ENCODE measurements around the gene SGMS1. TPM values are rescaled to one million over a fixed set of nuclear protein-coding genes. Genes with fewer than 3 reads are reported as not detected.

Gene SGMS1
- total and polyA plus RNA-seq, 2 donors (not counting 1 experiment from before 2014, with no cell fraction given): 39.9 to 82.1 TPM

GRCh38 chr10:50576245-50576815 is 47.4 kb downstream of the SGMS1 start:
- no peaks in the 10 kb centered on the region for H3K79me2 ChIP-seq (ENCODE audit: control insufficient read depth, insufficient read depth, low read length)
- peak in 1 of 2 donors; percentile 40 for DNase-seq (ENCODE audit: low read depth in 2 of 2)
- H3K27me3 ChIP-seq (ENCODE audit: control insufficient read depth, insufficient read depth, low read length): no peaks in the 10 kb centered on the region
- H3K27ac ChIP-seq (ENCODE audit: insufficient read depth, low read length): peak overlapping the region; percentile 6
- H2AFZ ChIP-seq (ENCODE audit: low read length): no peak overlapping the region
- H3K4me3 ChIP-seq (replicated peaks in 1 of 4; ENCODE audit: control extremely low read depth in 1 of 4, insufficient read depth in 1 of 4, low read depth in 3 of 4, low read length in 4 of 4): no peak overlapping the region
- H3K4me2 ChIP-seq (ENCODE audit: extremely low read depth, insufficient read depth, low read length): no peak overlapping the region
- no peak overlapping the region for H3K9ac ChIP-seq (ENCODE audit: insufficient read depth, low read length)
- no peaks in the 10 kb centered on the region for H4K20me1 ChIP-seq (ENCODE audit: control insufficient read depth, extremely low read depth, insufficient read depth, low read length)
- H3K9me3 ChIP-seq (ENCODE audit: control insufficient read depth, insufficient read depth, low read depth, low read length): no peaks in the 10 kb centered on the region
- peaks cover 9% of the 10 kb centered on the region for H3K4me1 ChIP-seq (ENCODE audit: control insufficient read depth, extremely low read depth, insufficient read depth, low read length)
- TF ChIP-seq, protein P1, sequence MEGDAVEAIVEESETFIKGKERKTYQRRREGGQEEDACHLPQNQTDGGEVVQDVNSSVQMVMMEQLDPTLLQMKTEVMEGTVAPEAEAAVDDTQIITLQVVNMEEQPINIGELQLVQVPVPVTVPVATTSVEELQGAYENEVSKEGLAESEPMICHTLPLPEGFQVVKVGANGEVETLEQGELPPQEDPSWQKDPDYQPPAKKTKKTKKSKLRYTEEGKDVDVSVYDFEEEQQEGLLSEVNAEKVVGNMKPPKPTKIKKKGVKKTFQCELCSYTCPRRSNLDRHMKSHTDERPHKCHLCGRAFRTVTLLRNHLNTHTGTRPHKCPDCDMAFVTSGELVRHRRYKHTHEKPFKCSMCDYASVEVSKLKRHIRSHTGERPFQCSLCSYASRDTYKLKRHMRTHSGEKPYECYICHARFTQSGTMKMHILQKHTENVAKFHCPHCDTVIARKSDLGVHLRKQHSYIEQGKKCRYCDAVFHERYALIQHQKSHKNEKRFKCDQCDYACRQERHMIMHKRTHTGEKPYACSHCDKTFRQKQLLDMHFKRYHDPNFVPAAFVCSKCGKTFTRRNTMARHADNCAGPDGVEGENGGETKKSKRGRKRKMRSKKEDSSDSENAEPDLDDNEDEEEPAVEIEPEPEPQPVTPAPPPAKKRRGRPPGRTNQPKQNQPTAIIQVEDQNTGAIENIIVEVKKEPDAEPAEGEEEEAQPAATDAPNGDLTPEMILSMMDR (conservative IDR thresholded peaks at IDR 0.05 in 1 of 2, IDR thresholded peaks at IDR 0.05 in 1 of 2; ENCODE audit: low read depth in 1 of 2, low read length in 2 of 2): no peak
- no peak for TF ChIP-seq EZH2 (IDR thresholded peaks at IDR 0.05; ENCODE audit: low read length, missing control alignments)
- no peaks in the 10 kb centered on the region for H3K36me3 ChIP-seq (ENCODE audit: control insufficient read depth, insufficient read depth, low read length)

DNA sequence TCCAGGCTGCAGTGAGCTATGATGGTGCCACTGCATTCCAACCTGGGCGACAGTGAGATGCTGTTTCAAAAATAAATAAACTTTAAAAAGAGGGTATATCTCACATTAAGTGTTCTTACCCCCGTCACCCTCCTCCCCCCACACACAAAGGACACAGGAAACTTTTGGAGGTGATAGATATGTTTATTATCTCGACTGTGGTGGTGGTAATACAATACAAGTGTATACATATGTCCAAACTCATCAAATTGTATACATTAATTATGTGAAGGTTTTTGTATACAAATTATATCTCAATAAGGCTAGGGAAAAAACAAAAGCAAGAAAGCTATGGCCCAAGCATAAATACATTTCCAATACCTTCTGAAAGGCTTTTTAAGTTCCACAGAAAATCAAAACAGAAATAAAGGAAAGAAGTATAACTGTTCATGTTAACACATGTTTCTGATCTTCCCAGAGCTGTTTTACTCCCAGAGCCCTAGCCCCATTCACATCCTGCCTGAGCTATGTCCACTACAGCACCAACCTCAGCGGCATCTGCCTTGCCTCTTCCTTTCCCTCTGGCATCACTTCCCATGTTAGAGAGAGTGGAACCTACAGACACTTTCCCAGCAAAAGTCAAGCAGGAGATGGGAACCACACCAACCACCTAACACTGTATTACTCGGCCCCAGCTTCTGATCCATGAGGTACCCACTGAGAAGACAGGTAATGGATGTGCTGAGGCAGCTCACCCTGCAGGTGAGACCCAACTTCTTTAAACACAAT is 48.1 kb downstream of the SGMS1 start:
- Histone ChIP-seq H3K27ac (ENCODE audit: insufficient read depth, low read length) (peak overlapping the region; percentile 6), H3K79me2 (ENCODE audit: control insufficient read depth, insufficient read depth, low read length) (no peaks in the 10 kb centered on the region), H4K20me1 (ENCODE audit: control insufficient read depth, extremely low read depth, insufficient read depth, low read length) (no peaks in the 10 kb centered on the region), H3K9ac (ENCODE audit: insufficient read depth, low read length) (no peak overlapping the region), H3K27me3 (ENCODE audit: control insufficient read depth, insufficient read depth, low read length) (no peaks in the 10 kb centered on the region), H3K36me3 (ENCODE audit: control insufficient read depth, insufficient read depth, low read length) (no peaks in the 10 kb centered on the region), H3K4me3 (replicated peaks in 1 of 4; ENCODE audit: control extremely low read depth in 1 of 4, insufficient read depth in 1 of 4, low read depth in 3 of 4, low read length in 4 of 4) (no peak overlapping the region), H3K9me3 (ENCODE audit: control insufficient read depth, insufficient read depth, low read depth, low read length) (no peaks in the 10 kb centered on the region), H2AFZ (ENCODE audit: low read length) (no peak overlapping the region), H3K4me1 (ENCODE audit: control insufficient read depth, extremely low read depth, insufficient read depth, low read length) (peaks cover 9% of the 10 kb centered on the region), H3K4me2 (ENCODE audit: extremely low read depth, insufficient read depth, low read length) (no peak overlapping the region)
- no peak for DNase-seq (ENCODE audit: low read depth in 2 of 2)
- TF ChIP-seq, protein P1 (conservative IDR thresholded peaks at IDR 0.05 in 1 of 2, IDR thresholded peaks at IDR 0.05 in 1 of 2; ENCODE audit: low read depth in 1 of 2, low read length in 2 of 2): no peak

GRCh38 chr10:50574931-50575330 is 48.8 kb downstream of the SGMS1 start:
- H3K9me3 ChIP-seq (ENCODE audit: control insufficient read depth, insufficient read depth, low read depth, low read length): no peaks in the 10 kb centered on the region
- H3K27me3 ChIP-seq (ENCODE audit: control insufficient read depth, insufficient read depth, low read length): no peaks in the 10 kb centered on the region
- no peak overlapping the region for H3K9ac ChIP-seq (ENCODE audit: insufficient read depth, low read length)
- H4K20me1 ChIP-seq (ENCODE audit: control insufficient read depth, extremely low read depth, insufficient read depth, low read length): no peaks in the 10 kb centered on the region
- no peak overlapping the region for H3K4me2 ChIP-seq (ENCODE audit: extremely low read depth, insufficient read depth, low read length)
- peaks cover 9% of the 10 kb centered on the region for H3K4me1 ChIP-seq (ENCODE audit: control insufficient read depth, extremely low read depth, insufficient read depth, low read length)
- TF ChIP-seq EZH2 (IDR thresholded peaks at IDR 0.05; ENCODE audit: low read length, missing control alignments): no peak
- TF ChIP-seq, protein P1 (conservative IDR thresholded peaks at IDR 0.05 in 1 of 2, IDR thresholded peaks at IDR 0.05 in 1 of 2; ENCODE audit: low read depth in 1 of 2, low read length in 2 of 2): no peak
- no peak overlapping the region for H2AFZ ChIP-seq (ENCODE audit: low read length)
- H3K27ac ChIP-seq (ENCODE audit: insufficient read depth, low read length): no peak overlapping the region
- DNase-seq (ENCODE audit: low read depth in 2 of 2): no peak
- no peaks in the 10 kb centered on the region for H3K36me3 ChIP-seq (ENCODE audit: control insufficient read depth, insufficient read depth, low read length)
- no peaks in the 10 kb centered on the region for H3K79me2 ChIP-seq (ENCODE audit: control insufficient read depth, insufficient read depth, low read length)
- no peak overlapping the region for H3K4me3 ChIP-seq (replicated peaks in 1 of 4; ENCODE audit: control extremely low read depth in 1 of 4, insufficient read depth in 1 of 4, low read depth in 3 of 4, low read length in 4 of 4)
